Skeletal muscle satellite cell (primary cell): Measurements from ENCODE around the gene MSMP.

ENCODE experiments used
- H3K27me3 ChIP-seq: 2 replicates; pipeline ENCODE4 v1.7.0; 2013; ENCODE audit warnings: low read length; ENCODE audit not compliant: control insufficient read depth, insufficient read depth
- H3K36me3 ChIP-seq: 2 replicates; pipeline ENCODE4 v1.7.0; 2013; ENCODE audit warnings: mild to moderate bottlenecking, control low read depth, low read length; ENCODE audit not compliant: insufficient read depth
- H3K4me1 ChIP-seq: 2 replicates; pipeline ENCODE4 v1.7.0; 2013; ENCODE audit warnings: low read length; ENCODE audit not compliant: control insufficient read depth, insufficient read depth
- H3K4me2 ChIP-seq: 2 replicates; pipeline ENCODE4 v1.7.0; 2013; ENCODE audit warnings: mild to moderate bottlenecking, low read length
- H3K4me3 ChIP-seq: 2 replicates; pipeline ENCODE4 v1.7.0; 2013; ENCODE audit warnings: low read length
- H3K9ac ChIP-seq: 2 replicates; pipeline ENCODE4 v1.7.0; 2013; ENCODE audit warnings: mild to moderate bottlenecking, low read depth, low read length, moderate library complexity
- H3K9me3 ChIP-seq: replicated peaks from 2 replicates; pipeline ENCODE4 v1.7.0; 2013; ENCODE audit warnings: mild to moderate bottlenecking, control low read depth, low read length

Gene MSMP

DNA sequence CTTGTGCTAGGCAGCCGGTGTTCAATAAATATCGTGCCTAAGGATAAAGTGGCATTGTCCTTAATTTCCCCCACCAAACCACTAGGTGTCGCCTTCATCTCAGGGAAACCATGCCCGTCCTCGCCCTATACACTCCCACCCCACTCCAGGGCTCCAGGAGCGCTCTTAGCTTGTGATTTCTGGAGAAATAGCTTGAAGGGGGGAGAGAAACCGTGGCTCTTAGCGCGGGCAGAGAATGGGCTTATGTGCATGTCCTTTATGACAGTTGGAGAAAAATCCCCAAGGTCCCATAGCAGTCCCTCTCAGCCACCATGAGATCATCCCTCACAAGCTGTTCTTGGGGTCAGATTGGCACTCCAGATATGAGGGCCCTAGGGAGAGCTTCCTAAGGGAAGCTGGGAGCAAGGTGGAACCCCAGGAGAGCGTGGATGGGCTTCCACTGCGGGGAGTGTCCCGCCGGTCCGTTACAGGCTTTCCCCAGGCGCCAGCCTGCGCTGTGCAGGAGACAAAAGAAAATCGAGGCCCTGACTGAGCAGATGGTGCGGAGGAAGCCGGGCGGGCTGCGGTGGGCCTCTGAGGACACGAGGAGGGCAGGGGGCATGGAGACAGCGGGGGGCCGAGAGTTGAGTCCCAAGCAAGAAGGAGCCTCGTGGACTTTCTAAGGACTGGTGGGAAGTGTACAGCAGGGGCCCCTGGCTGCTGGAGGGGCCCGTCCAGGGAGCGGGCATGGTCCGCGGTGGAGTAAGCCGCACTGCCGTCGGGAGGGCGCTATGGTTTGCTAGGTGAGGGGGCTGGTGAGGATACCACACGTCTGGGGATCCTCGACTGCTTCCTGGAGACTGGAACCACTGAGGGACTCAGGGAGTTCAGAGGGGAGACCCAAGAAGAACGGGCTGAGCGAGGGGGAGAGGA lies 36.6 kb upstream of the MSMP start:
- no peaks in the 10 kb centered on the region for H3K9me3 ChIP-seq
- H3K4me1 ChIP-seq, result peaks cover 44% of the 10 kb centered on the region
- peak overlapping the region; percentile 30 for H3K4me2 ChIP-seq
- H3K36me3 ChIP-seq, result no peaks in the 10 kb centered on the region
- H3K9ac ChIP-seq, result peak overlapping the region; percentile 63
- H3K4me3 ChIP-seq, result peak overlapping the region; percentile 55
- peaks cover 12% of the 10 kb centered on the region for H3K27me3 ChIP-seq

DNA sequence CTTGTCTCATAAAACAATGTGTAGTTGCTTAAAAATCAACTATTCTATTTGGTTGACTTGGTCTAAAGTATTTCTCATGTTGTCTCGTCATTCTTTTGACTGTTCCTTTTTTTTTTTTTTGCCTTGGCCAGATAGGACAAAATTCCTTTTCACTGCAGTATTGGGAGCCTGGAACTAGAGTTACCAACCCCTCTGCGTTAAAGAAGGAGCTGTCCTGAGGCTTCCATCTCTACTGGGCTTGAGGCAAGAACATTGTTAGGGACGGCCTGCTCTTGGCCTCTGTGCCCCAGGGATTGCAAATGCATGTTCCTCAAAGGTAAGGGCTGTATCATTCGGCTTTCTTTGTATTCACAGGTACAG lies 35.9 kb upstream of the MSMP start:
- no peak overlapping the region for H3K9ac ChIP-seq
- H3K36me3 ChIP-seq, result no peaks in the 10 kb centered on the region
- H3K4me3 ChIP-seq, result no peak overlapping the region
- H3K27me3 ChIP-seq, result peaks cover 18% of the 10 kb centered on the region
- H3K9me3 ChIP-seq, result no peaks in the 10 kb centered on the region
- H3K4me2 ChIP-seq, result no peak overlapping the region
- H3K4me1 ChIP-seq, result peaks cover 38% of the 10 kb centered on the region

DNA sequence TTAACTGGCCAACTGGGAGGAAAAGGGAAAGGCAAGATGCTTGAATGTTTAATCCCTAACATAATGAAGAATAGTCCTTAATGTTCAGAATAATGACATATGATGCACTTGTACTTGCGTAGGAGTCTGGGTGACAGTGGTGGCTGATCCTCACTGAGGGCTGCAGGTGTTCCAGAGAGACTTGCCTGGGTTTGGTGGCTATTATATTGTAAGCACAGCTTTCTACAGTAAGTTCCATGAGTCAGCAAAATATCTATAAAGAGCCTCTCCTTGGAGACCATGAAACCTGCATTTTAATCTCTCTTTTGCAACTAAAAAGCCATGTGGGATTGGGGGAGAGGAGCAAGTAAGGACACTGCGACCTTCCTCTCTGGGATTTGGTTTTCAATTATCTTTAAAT lies 35.5 kb upstream of the MSMP start:
- Histone ChIP-seq H3K9ac (no peak overlapping the region), H3K27me3 (peaks cover 23% of the 10 kb centered on the region), H3K4me1 (peaks cover 33% of the 10 kb centered on the region), H3K9me3 (no peaks in the 10 kb centered on the region), H3K4me2 (no peak overlapping the region), H3K4me3 (no peak overlapping the region), H3K36me3 (no peaks in the 10 kb centered on the region)

DNA sequence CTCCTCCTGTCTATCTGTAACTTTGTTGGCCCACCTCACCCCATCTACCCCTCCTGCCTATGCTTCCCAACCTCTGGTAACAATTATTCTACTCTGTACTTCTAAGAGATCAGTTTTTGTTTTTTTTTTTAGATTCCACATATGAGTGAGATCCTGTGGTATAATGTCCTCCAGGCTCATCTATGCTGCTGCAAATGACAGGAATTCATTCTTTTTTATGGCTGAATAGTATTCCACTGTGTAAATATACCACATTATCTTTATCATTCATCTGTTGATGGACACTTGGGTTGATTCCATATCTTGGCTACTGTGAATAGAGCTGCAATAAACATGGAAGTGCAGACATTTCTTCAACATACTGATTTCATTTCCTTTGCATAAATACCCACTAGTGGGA lies 29.3 kb upstream of the MSMP start:
- no peak overlapping the region for H3K9ac ChIP-seq
- no peak overlapping the region for H3K4me2 ChIP-seq
- H3K4me3 ChIP-seq, result no peak overlapping the region
- no peaks in the 10 kb centered on the region for H3K4me1 ChIP-seq
- H3K27me3 ChIP-seq, result peaks cover 51% of the 10 kb centered on the region
- H3K9me3 ChIP-seq, result no peaks in the 10 kb centered on the region
- H3K36me3 ChIP-seq, result no peaks in the 10 kb centered on the region

DNA sequence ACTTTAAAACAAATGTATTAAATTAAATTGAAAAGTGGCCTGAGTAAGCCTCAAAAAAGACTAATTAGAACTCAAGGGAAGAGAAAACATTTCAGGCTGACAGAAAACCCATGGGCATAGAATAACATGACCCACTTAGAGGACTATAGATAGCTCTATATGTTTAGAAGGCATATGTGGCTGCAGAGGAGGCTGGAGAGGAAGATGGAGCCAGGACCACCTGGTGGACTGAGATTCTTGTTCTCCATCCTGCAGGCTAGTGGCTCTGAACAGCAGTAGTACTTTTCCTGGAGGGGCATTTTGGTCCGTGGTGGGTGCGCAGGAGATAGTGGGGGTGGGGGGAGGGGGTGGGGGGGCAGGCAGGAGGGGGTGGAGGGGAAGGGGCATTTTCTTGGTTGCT lies 27.0 kb upstream of the MSMP start:
- Histone ChIP-seq H3K9me3 (no peaks in the 10 kb centered on the region), H3K36me3 (no peaks in the 10 kb centered on the region), H3K27me3 (peaks cover 46% of the 10 kb centered on the region), H3K9ac (no peak overlapping the region), H3K4me3 (no peak overlapping the region), H3K4me1 (no peaks in the 10 kb centered on the region), H3K4me2 (no peak overlapping the region)

DNA sequence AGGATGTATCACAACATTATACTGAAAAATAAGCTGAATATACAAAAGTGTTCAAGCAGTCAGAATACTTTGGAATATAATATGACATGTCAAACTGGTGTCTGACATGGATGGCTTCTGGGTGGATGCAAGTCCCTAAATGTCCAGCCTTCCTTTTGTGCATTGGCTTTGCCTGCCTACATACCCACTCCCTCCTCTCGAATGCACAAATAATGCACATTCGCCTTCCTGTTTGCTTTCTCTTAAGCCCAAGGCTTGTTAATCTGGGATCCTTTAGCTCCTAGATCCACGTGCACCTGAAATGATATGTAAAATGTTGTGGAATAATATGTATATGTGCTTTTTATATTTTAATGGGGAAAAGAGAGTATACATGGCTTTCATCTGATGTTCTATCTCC lies 24.4 kb upstream of the MSMP start:
- Histone ChIP-seq H3K4me3 (no peak overlapping the region), H3K4me1 (no peaks in the 10 kb centered on the region), H3K27me3 (peaks cover 34% of the 10 kb centered on the region), H3K36me3 (no peaks in the 10 kb centered on the region), H3K4me2 (no peak overlapping the region), H3K9me3 (no peaks in the 10 kb centered on the region), H3K9ac (no peak overlapping the region)

DNA sequence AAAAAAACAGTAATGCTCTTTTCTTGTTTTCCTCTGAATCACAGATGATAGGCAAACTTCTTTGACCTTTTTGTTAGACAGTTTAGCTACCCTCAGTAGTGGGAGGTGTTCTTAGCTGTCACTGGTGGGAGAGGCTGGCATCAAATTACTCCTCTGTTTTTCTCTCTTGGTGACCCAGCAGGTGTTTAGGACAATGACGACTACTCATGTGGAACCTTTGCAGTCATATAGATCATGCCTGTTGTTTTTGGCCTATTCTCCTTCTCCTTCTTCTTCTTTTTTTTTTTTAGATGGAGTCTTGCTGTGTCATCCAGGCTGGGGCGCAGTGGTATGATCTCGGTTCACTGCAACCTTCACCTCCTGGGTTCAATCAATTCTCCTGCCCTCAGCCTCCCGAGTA lies 21.9 kb upstream of the MSMP start:
- Histone ChIP-seq H3K27me3 (peaks cover 31% of the 10 kb centered on the region), H3K4me3 (no peak overlapping the region), H3K36me3 (no peaks in the 10 kb centered on the region), H3K9ac (no peak overlapping the region), H3K4me1 (peaks cover 11% of the 10 kb centered on the region), H3K4me2 (no peak overlapping the region), H3K9me3 (no peaks in the 10 kb centered on the region)

DNA sequence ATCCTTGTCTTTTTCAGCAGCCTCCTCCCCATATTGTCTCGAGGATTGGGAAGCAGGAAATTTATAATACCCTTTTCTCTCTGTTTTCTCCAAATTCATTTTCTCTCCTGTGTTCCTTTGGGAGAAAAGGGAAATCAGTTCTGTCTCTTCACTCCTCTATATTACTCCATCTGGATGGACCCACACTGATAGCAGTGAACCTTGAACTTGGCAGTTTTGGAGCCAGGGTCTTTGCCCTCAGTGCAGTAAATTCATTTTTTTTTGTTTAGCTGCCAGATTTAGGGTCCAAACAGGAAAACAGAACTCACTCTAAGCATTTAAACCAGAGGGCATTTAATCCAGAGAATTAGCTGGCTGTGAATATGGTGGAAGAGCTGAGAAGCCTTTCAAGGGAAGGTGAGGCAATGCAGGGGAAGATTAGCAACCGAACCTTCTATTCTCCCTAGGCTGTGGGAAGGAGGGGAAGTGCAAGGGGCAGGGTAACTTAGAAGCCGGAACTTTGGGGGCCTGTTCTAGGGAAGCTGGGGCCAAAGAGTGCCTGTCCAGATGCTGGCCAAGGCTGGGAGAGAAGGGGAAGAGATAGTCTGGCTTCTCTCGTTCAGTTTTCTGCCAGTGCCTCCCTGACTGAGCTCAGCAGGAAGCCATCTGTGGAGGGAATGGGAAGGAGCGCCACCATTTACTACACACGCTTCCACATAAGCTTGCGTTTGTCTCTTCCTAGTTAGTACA lies 21.0 kb upstream of the MSMP start:
- Histone ChIP-seq H3K4me1 (peaks cover 15% of the 10 kb centered on the region), H3K4me3 (no peak overlapping the region), H3K27me3 (peaks cover 31% of the 10 kb centered on the region), H3K36me3 (no peaks in the 10 kb centered on the region), H3K9ac (no peak overlapping the region), H3K4me2 (no peak overlapping the region), H3K9me3 (no peaks in the 10 kb centered on the region)

DNA sequence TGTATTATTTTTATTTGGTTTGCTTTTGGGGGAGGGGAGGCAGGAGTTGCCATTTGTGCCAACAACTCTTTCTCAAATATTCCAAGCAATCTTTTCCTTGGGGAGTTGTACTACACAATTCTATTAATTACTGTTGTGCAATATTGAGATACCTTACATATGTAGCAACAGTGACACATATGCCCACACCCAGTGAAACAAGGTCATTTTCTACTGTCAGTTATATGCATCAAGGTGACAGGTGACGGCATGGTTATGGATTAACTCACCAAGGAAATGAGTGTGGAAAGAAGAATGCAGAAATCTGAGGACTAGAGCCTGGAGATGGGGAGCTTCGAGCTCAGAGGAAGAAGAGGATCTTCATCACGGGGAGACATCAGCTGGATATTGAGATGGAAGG lies 17.9 kb upstream of the MSMP start:
- H3K4me3 ChIP-seq, result no peak overlapping the region
- H3K4me2 ChIP-seq, result no peak overlapping the region
- H3K9me3 ChIP-seq, result no peaks in the 10 kb centered on the region
- peaks cover 15% of the 10 kb centered on the region for H3K4me1 ChIP-seq
- H3K36me3 ChIP-seq, result no peaks in the 10 kb centered on the region
- peaks cover 20% of the 10 kb centered on the region for H3K27me3 ChIP-seq
- no peak overlapping the region for H3K9ac ChIP-seq

DNA sequence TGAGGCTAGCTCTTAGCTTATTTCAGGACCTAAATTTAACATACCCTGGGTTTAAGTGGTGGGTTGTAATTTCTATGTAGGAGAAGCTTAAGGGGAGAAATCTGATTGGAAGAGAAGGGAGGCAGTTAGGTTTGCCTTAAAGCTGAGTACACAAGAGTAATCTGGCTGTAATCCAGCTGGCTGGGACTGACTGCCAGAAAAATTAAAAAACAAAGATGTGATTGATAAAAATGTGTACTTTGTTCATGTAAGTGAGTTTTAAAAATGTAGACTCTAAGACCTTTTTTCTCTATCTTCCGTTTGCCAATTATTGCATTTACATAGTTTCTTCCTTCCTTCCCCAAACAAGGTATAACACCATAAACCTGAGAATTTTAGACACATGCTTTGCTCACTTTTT lies 17.5 kb upstream of the MSMP start:
- Histone ChIP-seq H3K4me3 (no peak overlapping the region), H3K9me3 (no peaks in the 10 kb centered on the region)

DNA sequence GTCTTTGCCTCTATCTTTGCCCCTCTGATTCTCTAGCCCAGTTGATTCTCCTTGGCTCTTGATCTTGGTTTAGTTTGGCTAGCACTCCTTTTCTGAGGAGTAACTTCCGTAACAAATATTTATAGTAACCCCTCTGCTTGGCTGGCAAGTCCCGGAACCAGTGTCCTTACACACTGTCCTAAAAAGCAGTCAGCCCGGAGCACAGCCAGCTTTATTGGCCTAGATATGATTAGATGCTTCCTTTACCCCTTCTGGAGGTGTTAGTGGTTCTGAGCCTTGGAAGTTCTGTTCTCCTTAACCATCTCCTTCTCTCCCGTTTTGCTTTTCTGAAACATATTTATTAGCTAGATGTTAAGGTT lies 17.0 kb upstream of the MSMP start:
- H3K4me2 ChIP-seq, result peak overlapping the region; percentile 10
- no peak overlapping the region for H3K4me3 ChIP-seq
- peaks cover 20% of the 10 kb centered on the region for H3K27me3 ChIP-seq
- H3K9me3 ChIP-seq, result no peaks in the 10 kb centered on the region
- H3K36me3 ChIP-seq, result no peaks in the 10 kb centered on the region
- H3K9ac ChIP-seq, result no peak overlapping the region
- H3K4me1 ChIP-seq, result peaks cover 15% of the 10 kb centered on the region

More for the DNA sequence above, 17.5 kb upstream of the MSMP start:
- Histone ChIP-seq H3K4me1 (peaks cover 15% of the 10 kb centered on the region), H3K36me3 (no peaks in the 10 kb centered on the region), H3K9ac (no peak overlapping the region), H3K27me3 (peaks cover 20% of the 10 kb centered on the region), H3K4me2 (no peak overlapping the region)

DNA sequence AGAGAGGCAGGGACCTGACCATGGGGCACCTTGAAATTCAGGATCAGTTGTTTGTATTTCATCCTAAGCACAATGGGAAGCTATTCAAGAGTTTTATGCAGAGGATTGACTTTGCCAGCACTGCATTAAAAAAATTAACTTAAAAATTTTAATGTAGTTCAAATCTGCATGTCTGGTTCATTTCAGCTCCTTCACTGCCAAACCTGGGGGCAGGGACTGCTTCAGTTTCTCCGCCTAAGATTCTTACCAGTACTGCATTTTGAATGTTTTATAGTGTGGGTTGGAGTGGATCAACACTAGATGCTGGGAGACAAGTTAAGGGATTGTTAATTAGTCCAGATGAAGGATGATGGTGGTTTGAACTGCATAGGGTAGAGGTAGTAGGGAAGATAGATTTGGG lies 15.7 kb upstream of the MSMP start:
- no peak overlapping the region for H3K4me3 ChIP-seq
- no peaks in the 10 kb centered on the region for H3K9me3 ChIP-seq
- peaks cover 15% of the 10 kb centered on the region for H3K27me3 ChIP-seq
- H3K4me2 ChIP-seq, result no peak overlapping the region
- H3K36me3 ChIP-seq, result no peaks in the 10 kb centered on the region
- H3K9ac ChIP-seq, result no peak overlapping the region
- H3K4me1 ChIP-seq, result peaks cover 15% of the 10 kb centered on the region
